CD4-positive, alpha-beta T cell (primary cell): ENCODE results near the gene PDK2. TPM values are rescaled to one million over a fixed set of nuclear protein-coding genes. Genes with fewer than 3 reads are reported as not detected.

Experiments
- ATAC-seq: fragments of 200-7000 bp; cut with Tn5 transposase; one replicate; pipeline ENCODE4 v1.10.0; 2022; ENCODE audit warnings: mild to moderate bottlenecking; ENCODE audit not compliant: poor library complexity
- CTCF ChIA-PET: fragments of 350-600 bp; sonication (Branson Sonifier 250); formaldehyde crosslinking; loops from one replicate; lab custom pipeline; 2021; ENCODE audit warnings: antibody characterized with exemption, inconsistent platforms; lab: Charles Lee
- POLR2A ChIA-PET: fragments of 350-600 bp; sonication (Branson Sonifier 250); formaldehyde crosslinking; loops from one replicate; lab custom pipeline; 2021; ENCODE audit warnings: antibody characterized with exemption, inconsistent platforms; lab: Charles Lee
- DNase-seq, 14 experiments: peaks; one replicate each; pipeline ENCODE4 v3.0.0-alpha.2; 2013 to 2020; ENCODE audit warnings: mixed read lengths in 2 of 14
- H3K27ac ChIP-seq, 2 donors: one replicate each; pipeline versions ENCODE4 v1.5.1 to v1.7.0; 2013; ENCODE audit warnings: low read length in 2 of 2, low read depth in 1 of 2, mild to moderate bottlenecking in 1 of 2
- H3K27me3 ChIP-seq, 2 experiments: 1 replicate in 1 of 2; 2 replicates in 1 of 2; pipeline versions ENCODE4 v1.6.1 to v1.7.0; 2013; ENCODE audit warnings: low read length in 2 of 2, control low read depth in 1 of 2, mild to moderate bottlenecking in 1 of 2, moderate library complexity in 1 of 2; ENCODE audit not compliant: insufficient read depth in 2 of 2, control insufficient read depth in 1 of 2
- H3K36me3 ChIP-seq: one replicate; pipeline ENCODE4 v1.6.1; 2013; ENCODE audit warnings: low read length, control low read depth; ENCODE audit not compliant: insufficient read depth
- H3K4me1 ChIP-seq: one replicate; pipeline ENCODE4 v1.6.1; 2013; ENCODE audit warnings: low read length, control low read depth; ENCODE audit not compliant: insufficient read depth
- H3K4me3 ChIP-seq: one replicate; pipeline ENCODE4 v1.5.1; 2013; ENCODE audit warnings: mild to moderate bottlenecking, low read length, moderate library complexity
- H3K9me3 ChIP-seq, 2 experiments: 1 replicate in 1 of 2; 2 replicates in 1 of 2; pipeline versions ENCODE4 v1.6.1 to v1.7.0; 2013; ENCODE audit warnings: low read length in 2 of 2, mild to moderate bottlenecking in 2 of 2, control low read depth in 1 of 2, moderate library complexity in 1 of 2; ENCODE audit not compliant: control insufficient read depth in 1 of 2, insufficient read depth in 1 of 2
- H3K27ac Mint-ChIP-seq: one replicate; pipeline ENCODE4 v1.8.0; 2020; ENCODE audit warnings: mixed read lengths
- H3K27me3 Mint-ChIP-seq: one replicate; pipeline ENCODE4 v1.8.0; 2021; ENCODE audit warnings: mixed read lengths
- H3K36me3 Mint-ChIP-seq: one replicate; pipeline ENCODE4 v1.8.0; 2021; ENCODE audit warnings: low read depth, mixed read lengths
- H3K4me1 Mint-ChIP-seq: one replicate; pipeline ENCODE4 v1.8.0; 2021; ENCODE audit warnings: low read depth, mixed read lengths
- H3K4me3 Mint-ChIP-seq: one replicate; pipeline ENCODE4 v1.8.0; 2020; ENCODE audit warnings: mild to moderate bottlenecking, mixed read lengths
- H3K9me3 Mint-ChIP-seq: one replicate; pipeline ENCODE4 v1.8.0; 2020; ENCODE audit warnings: mixed read lengths
- intact Hi-C, 2 experiments: fragments of 100-400 bp; cut with DNase I in 1 of 2; cut with micrococcal nuclease in 1 of 2; formaldehyde crosslinking; loops; one replicate each; pipeline versions ENCODE4 v1.15.1 to v1.9.0; 2023 to 2025; cut with DNase I, micrococcal nuclease
- total RNA-seq, 174 experiments: library from RNA in 2 of 174; stranded (reverse) in 2 of 174; gene quantifications; one replicate each; pipeline ENCODE4 v1.2.3 and lab custom pipeline; 2021 to 2026
- TF ChIP-seq, protein P1 (sequence below): fragments of 200-600 bp; IDR thresholded peaks from one replicate; pipeline ENCODE4 v1.8.0; 2022; ENCODE audit warnings: antibody characterized with exemption, mild to moderate bottlenecking

Gene PDK2
- total RNA-seq, 2 experiments from 2014 or later: 8.7 to 10.1 TPM

DNA sequence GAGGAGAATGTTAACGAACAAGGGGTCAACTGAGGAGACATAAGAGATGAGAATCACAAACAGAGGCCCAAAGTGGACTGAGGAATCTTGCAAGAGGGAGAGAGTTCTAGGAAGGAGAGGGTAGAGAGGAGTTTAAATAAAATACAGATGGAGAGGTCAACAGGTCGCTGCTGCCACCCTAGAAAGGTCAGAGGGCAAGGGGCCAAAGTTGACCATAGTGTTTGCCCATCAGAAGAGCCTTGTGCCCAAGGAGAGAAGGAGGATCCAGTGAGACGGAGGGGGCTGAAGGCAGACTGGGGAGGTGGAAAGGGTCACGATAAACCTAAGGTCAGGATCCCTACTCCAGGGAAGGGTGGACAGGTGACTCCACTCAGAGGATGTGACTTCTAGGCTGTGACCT, 46.2 kb upstream of the PDK2 start:
- Histone ChIP-seq H3K27me3 (peaks cover 3 to 6% of the 10 kb centered on the region in 2 experiments), H3K4me3 (no peak overlapping the region), H3K9me3 (no peaks in the 10 kb centered on the region), H3K36me3 (no peaks in the 10 kb centered on the region), H3K27ac (no peak overlapping the region), H3K4me1 (peaks cover 7% of the 10 kb centered on the region)
- DNase-seq (no peak), ATAC-seq (no peak)
- intact Hi-C loops: no loop called here
- Mint-ChIP-seq H3K4me1 (no peaks in the 10 kb centered on the region), H3K27ac (no peak overlapping the region), H3K9me3 (no peaks in the 10 kb centered on the region), H3K4me3 (no peak overlapping the region), H3K27me3 (peaks cover 21% of the 10 kb centered on the region), H3K36me3 (no peaks in the 10 kb centered on the region)
- TF ChIP-seq, protein P1, sequence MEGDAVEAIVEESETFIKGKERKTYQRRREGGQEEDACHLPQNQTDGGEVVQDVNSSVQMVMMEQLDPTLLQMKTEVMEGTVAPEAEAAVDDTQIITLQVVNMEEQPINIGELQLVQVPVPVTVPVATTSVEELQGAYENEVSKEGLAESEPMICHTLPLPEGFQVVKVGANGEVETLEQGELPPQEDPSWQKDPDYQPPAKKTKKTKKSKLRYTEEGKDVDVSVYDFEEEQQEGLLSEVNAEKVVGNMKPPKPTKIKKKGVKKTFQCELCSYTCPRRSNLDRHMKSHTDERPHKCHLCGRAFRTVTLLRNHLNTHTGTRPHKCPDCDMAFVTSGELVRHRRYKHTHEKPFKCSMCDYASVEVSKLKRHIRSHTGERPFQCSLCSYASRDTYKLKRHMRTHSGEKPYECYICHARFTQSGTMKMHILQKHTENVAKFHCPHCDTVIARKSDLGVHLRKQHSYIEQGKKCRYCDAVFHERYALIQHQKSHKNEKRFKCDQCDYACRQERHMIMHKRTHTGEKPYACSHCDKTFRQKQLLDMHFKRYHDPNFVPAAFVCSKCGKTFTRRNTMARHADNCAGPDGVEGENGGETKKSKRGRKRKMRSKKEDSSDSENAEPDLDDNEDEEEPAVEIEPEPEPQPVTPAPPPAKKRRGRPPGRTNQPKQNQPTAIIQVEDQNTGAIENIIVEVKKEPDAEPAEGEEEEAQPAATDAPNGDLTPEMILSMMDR: no peak
- ChIA-PET POLR2A (no interaction called here), CTCF (no interaction called here)

DNA sequence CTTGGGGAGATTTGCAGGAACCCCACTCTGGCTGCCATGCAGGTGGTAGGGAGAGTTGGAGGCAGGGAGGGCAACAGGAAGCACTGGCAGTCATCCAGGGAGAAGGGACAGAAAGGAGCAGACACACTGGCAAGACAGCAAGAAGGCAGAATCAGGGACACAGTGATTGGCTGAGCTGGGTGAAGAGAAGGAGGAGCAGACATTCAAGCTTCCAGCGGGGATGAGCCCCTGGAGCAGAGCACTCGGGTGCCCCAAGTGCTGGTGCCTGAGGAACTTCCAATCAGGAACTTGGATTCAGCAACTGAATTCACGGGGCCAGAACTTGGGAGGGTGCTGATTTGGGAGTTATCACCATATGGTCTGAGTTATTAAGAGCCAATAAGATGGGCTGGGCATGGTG, 45.5 kb upstream of the PDK2 start:
- intact Hi-C loops: no loop called here
- no peak overlapping the region for H3K27ac Mint-ChIP-seq
- H3K36me3 Mint-ChIP-seq: no peaks in the 10 kb centered on the region
- ChIA-PET POLR2A (no interaction called here), CTCF (no interaction called here)
- no peak overlapping the region for H3K4me3 ChIP-seq
- ATAC-seq: no peak
- no peak for DNase-seq
- no peak overlapping the region for H3K27ac ChIP-seq
- H3K4me3 Mint-ChIP-seq: no peak overlapping the region
- H3K9me3 ChIP-seq: no peaks in the 10 kb centered on the region
- TF ChIP-seq, protein P1: no peak
- peaks cover 16% of the 10 kb centered on the region for H3K27me3 Mint-ChIP-seq
- H3K4me1 Mint-ChIP-seq: no peaks in the 10 kb centered on the region
- H3K4me1 ChIP-seq: peaks cover 7% of the 10 kb centered on the region
- no peaks in the 10 kb centered on the region for H3K36me3 ChIP-seq
- peaks cover 0 to 6% of the 10 kb centered on the region in 2 experiments for H3K27me3 ChIP-seq
- H3K9me3 Mint-ChIP-seq: no peaks in the 10 kb centered on the region

GRCh38 chr17:50050431-50051032, 44.6 kb upstream of the PDK2 start:
- TF ChIP-seq, protein P1: no peak
- Histone ChIP-seq H3K4me1 (peaks cover 16% of the 10 kb centered on the region), H3K27ac (no peak overlapping the region)

More at GRCh38 chr17:50050431-50051032, 44.6 kb upstream of the PDK2 start:
- H3K4me3 ChIP-seq: no peak overlapping the region
- no peaks in the 10 kb centered on the region for H3K36me3 ChIP-seq
- H3K27ac Mint-ChIP-seq: no peak overlapping the region
- peaks cover 16% of the 10 kb centered on the region for H3K27me3 Mint-ChIP-seq
- ATAC-seq (no peak), DNase-seq (no peak)
- peaks cover 6% of the 10 kb centered on the region for H3K36me3 Mint-ChIP-seq
- no peaks in the 10 kb centered on the region for H3K9me3 ChIP-seq
- ChIA-PET POLR2A (no interaction called here), CTCF (no interaction called here)
- peaks cover 7% of the 10 kb centered on the region for H3K4me1 Mint-ChIP-seq
- H3K27me3 ChIP-seq: peaks cover 0 to under 1% of the 10 kb centered on the region in 2 experiments
- no peak overlapping the region for H3K4me3 Mint-ChIP-seq
- H3K9me3 Mint-ChIP-seq: no peaks in the 10 kb centered on the region
- intact Hi-C loops: no loop called here
